ENCODE measurements around the gene EPHA1.
A peak's percentile ranks its signal among the peaks of the same experiment; 100 is the strongest.
"Not testable (repeated sequence)": the region's sequence is repeated elsewhere in the genome, so short reads cannot be mapped to it uniquely, and the experiment has no call there.

The EPHA1 gene

GRCh38 chr7:143444063-143444782 is 35.6 kb upstream of the EPHA1 start:
- DNase-seq (ENCODE audit: low read depth in 1 of 2, low spot score in 1 of 2): no peak
- TF ChIP-seq JUND (IDR thresholded peaks at IDR 0.05; ENCODE audit: low read depth): no peak
- in situ Hi-C loops (cut with HindIII; ENCODE audit: low pct_unique_long_range_greater_than_20kb, low sequenced_read_pairs): no loop called here

DNA sequence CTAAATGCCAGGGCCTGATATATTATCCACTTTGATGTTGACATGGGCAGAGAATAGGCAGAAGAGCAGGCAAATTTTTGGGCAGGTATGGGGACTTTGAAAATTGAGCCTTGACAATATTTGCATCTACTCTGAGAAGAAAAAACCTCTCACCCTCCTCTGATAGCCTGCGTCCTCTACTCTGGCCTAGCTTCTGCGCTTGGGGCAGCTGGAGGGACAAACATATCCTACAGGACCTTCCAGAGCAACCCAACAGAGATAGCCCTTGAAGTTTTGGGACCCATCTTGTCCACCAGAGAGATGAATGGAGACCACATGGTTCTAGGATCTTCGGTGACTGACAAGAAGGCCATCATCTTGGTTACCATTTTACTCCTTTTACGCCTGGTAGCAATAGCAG is 34.5 kb upstream of the EPHA1 start, which contains the start of gene TAS2R60:
Gene TAS2R60 (plus strand): TSS at position 301 of the 400 bp plus-strand sequence. CDS start 0 bp downstream, at position 301.
- TF ChIP-seq JUND (IDR thresholded peaks at IDR 0.05; ENCODE audit: low read depth): no peak
- DNase-seq (ENCODE audit: low read depth in 1 of 2, low spot score in 1 of 2): no peak
- in situ Hi-C loops (cut with HindIII; ENCODE audit: low pct_unique_long_range_greater_than_20kb, low sequenced_read_pairs): no loop called here

DNA sequence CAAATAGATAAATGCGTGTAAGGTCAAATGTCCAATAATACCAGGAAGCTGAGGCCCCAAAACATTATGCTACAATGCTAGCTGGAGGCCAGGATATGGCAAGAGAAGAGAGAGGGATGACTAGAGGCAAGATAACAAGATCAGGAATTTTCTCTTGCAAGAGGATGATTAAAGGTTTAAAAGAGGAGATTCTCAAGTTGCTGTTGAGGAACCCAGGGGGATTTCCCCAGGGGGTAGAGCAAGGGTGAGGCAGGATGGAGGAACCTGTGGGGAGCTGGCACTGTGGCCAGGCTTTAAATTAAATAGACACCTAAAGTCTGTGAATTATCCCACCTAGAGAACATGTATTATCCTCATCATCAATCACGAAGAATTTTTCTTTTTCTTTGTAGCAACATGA is 31.2 kb upstream of the EPHA1 start:
- no peak for TF ChIP-seq JUND (IDR thresholded peaks at IDR 0.05; ENCODE audit: low read depth)
- no peak for DNase-seq (ENCODE audit: low read depth in 1 of 2, low spot score in 1 of 2)
- in situ Hi-C loops (cut with HindIII; ENCODE audit: low pct_unique_long_range_greater_than_20kb, low sequenced_read_pairs): no loop called here

DNA sequence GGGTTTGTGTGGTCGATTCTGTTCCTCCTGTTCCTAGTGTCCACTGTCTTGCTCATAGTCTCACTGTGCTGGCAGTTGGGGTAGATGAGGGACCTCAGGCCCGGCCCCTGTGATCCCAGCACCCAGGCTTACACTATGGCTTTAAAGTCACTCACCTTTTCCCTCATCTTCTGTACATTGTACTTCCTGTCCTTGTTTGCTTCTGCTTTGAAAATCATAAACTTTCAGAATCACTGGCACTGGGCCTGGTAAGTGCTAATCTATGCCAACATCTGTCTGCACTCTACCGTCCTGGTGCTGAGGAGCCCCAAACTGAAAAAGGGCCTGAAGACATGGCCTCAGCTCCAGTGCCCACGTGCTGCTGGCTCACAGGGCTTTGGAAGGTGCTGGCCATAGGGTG is 28.9 kb upstream of the EPHA1 start:
- in situ Hi-C loops (cut with HindIII; ENCODE audit: low pct_unique_long_range_greater_than_20kb, low sequenced_read_pairs): no loop called here
- TF ChIP-seq JUND (IDR thresholded peaks at IDR 0.05; ENCODE audit: low read depth): no peak
- DNase-seq (ENCODE audit: low read depth in 1 of 2, low spot score in 1 of 2): no peak

DNA sequence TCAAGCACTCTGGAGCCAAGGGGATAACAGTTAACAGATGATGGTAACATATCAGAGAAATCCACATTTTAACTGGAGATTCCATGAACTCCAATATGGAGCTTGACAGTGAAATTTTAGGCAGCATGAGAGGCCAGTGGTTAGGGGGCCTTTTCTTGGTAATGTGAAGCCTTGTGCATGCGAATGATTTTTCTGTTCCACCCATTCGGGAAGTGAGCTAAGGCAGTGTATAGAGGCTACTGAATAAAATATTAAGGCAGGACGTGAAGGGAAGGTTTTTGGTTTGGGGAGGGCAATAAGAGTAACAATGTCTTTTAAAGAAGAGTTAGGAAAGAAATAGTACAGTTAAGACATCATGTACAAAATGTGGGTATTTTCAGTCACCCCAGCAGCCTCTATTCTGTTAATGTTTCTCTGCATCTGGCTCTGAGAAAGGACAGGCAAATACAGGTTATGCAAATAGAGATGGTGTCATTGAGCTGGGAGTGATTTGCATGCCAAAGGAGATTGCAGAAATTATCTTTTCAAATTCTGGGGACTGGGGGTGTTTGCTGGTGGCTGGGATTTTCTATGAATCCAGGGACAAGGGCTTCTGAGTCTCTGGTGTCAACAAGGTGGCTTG is 27.8 kb upstream of the EPHA1 start:
- no peak for DNase-seq (ENCODE audit: low read depth in 1 of 2, low spot score in 1 of 2)
- TF ChIP-seq JUND (IDR thresholded peaks at IDR 0.05; ENCODE audit: low read depth): no peak
- in situ Hi-C loops (cut with HindIII; ENCODE audit: low pct_unique_long_range_greater_than_20kb, low sequenced_read_pairs): no loop called here

- TF ChIP-seq JUND (IDR thresholded peaks at IDR 0.05; ENCODE audit: low read depth): no peak
- in situ Hi-C loops (cut with HindIII; ENCODE audit: low pct_unique_long_range_greater_than_20kb, low sequenced_read_pairs): no loop called here
- DNase-seq (ENCODE audit: low read depth in 1 of 2, low spot score in 1 of 2): no peak
These were observed 26.6 kb upstream of the EPHA1 start for GRCh38 chr7:143435266-143435665.

GRCh38 chr7:143434660-143435059 is 26.0 kb upstream of the EPHA1 start:
- in situ Hi-C loops (cut with HindIII; ENCODE audit: low pct_unique_long_range_greater_than_20kb, low sequenced_read_pairs): no loop called here
- DNase-seq (ENCODE audit: low read depth in 1 of 2, low spot score in 1 of 2): peak; percentile 3 to 72
- TF ChIP-seq JUND (IDR thresholded peaks at IDR 0.05; ENCODE audit: low read depth): no peak

DNA sequence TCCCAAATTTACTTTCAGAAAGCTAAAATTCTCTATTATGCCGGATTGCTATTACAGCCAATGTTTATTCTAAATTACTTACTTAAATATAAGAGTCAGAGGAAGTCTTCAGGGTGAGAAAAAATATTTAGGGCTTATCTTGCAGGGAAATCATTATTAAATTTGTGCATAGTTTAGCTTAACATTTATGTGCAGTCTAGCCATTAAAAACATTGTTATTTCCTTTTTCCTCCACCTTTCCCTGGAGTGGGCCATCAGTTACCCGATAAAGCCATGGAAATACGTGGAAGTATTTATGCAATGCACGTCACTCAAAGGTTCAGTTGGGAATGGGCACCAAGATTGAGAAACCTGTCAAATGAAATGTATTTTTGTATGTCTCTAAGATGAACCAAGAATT is 25.1 kb upstream of the EPHA1 start:
- DNase-seq (ENCODE audit: low read depth in 1 of 2, low spot score in 1 of 2): no peak
- TF ChIP-seq JUND (IDR thresholded peaks at IDR 0.05; ENCODE audit: low read depth): no peak
- in situ Hi-C loops (cut with HindIII; ENCODE audit: low pct_unique_long_range_greater_than_20kb, low sequenced_read_pairs): no loop called here

- in situ Hi-C loops (cut with HindIII; ENCODE audit: low pct_unique_long_range_greater_than_20kb, low sequenced_read_pairs): no loop called here
- no peak for DNase-seq (ENCODE audit: low read depth in 1 of 2, low spot score in 1 of 2)
- no peak for TF ChIP-seq JUND (IDR thresholded peaks at IDR 0.05; ENCODE audit: low read depth)
These were observed 22.5 kb upstream of the EPHA1 start for GRCh38 chr7:143431109-143431508.

DNA sequence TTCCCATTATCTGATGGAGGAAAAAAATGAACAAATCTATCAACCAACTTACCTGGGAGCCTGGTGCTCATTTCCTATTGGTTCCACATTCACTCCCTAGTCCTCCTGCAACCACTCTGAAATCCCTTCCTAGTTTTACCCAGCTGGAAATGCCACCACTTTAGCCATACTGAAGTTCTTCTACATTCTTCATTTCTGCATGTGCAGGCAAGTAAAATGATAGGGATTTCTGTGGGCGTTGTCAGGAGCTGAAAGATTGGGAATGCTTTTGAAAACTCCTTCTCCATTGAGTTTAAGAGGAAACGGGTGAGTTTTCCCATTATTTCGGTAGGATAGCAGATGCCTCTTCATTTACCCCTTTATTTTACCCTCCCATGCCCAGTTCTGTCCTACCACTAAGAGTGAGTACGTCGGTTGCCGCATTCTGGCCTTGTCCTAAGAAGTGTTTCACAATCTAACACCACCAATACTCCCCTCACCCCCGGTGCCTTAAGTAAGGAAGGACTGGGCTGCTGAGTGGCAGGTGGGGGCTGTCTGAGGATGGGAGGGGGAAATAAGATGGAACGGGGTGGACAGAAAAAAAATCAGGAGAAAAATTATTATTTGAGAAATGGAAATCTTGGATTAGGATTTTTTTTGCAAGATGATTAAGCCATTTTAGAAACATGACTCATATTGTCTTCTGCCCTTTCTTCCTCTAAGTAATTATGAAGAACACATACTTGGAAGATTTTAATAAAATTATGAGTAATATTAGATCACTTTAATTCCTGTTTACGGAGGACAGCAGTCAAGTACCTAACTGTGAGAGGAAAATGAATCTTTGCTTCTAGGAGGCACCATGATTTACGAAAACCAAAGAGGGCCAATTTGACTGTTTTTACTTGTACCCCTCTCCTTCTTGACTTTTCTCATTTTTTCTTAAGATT is 21.4 kb upstream of the EPHA1 start:
- in situ Hi-C loops (cut with HindIII; ENCODE audit: low pct_unique_long_range_greater_than_20kb, low sequenced_read_pairs): no loop called here
- DNase-seq (ENCODE audit: low read depth in 1 of 2, low spot score in 1 of 2): no peak
- TF ChIP-seq JUND (IDR thresholded peaks at IDR 0.05; ENCODE audit: low read depth): no peak

DNA sequence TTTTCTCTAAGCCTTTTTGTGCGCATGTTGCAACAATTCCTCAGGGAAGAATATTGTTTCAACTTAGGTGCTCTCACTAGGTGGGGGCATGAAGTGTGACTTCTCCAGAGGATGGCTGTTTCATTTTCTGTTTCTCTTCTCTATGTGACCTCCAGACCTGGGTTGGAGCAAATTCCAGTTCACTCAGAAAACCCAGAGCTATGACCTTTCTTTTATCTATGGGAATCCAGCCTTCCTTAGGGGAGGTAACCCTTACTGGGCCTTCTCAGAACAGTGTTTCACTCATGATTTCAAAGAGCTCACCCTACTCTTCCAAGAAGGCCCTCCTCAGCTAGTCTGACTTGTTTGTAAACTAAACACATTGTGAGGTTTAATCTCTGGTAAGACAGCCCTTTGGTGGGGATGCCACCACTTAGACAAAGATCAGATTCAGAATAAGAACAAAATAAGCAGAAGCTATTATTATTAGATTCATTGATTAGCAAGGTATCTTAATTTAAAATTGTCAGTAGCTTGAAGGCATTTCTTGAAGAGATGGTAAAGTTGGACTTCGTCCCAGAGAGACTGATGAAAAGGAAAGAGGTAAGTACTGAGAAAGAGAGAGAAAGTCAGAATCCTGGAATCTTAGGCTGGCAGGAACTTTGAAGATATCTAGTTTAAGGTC is 18.0 kb upstream of the EPHA1 start:
- in situ Hi-C loops (cut with HindIII; ENCODE audit: low pct_unique_long_range_greater_than_20kb, low sequenced_read_pairs): no loop called here
- TF ChIP-seq JUND (IDR thresholded peaks at IDR 0.05; ENCODE audit: low read depth): no peak
- no peak for DNase-seq (ENCODE audit: low read depth in 1 of 2, low spot score in 1 of 2)

DNA sequence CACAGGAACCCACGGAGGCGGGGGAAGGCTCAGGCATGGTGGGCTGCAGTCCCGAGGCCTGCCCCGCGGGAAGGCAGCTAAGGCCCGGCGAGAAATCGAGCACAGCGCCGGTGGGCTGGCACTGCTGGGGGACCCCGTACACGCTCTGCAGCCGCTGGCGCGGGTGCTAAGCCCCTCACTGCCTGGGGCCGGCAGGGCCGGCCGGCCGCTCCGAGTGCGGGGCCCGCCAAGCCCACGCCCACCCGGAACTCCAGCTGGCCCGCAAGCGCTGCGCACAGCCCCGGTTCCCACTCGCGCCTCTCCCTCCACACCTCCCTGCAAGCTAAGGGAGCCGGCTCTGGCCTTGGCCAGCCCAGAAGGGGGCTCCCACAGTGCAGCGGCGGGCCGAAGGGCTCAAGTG is 15.8 kb upstream of the EPHA1 start:
- in situ Hi-C loops (cut with HindIII; ENCODE audit: low pct_unique_long_range_greater_than_20kb, low sequenced_read_pairs); DNase-seq (ENCODE audit: low read depth in 1 of 2, low spot score in 1 of 2): not testable (repeated sequence)

Data from T47D (cell line).